HG02884 (cell line): ENCODE measurements around the gene HDLBP.

Experiments used
- ATAC-seq: cut with Tn5 transposase; IDR thresholded peaks from one replicate; pipeline ENCODE4 v1.9.1; 2021; ENCODE audit warnings: mild to moderate bottlenecking, moderate library complexity; ENCODE audit not compliant: unreplicated experiment

The HDLBP gene

DNA sequence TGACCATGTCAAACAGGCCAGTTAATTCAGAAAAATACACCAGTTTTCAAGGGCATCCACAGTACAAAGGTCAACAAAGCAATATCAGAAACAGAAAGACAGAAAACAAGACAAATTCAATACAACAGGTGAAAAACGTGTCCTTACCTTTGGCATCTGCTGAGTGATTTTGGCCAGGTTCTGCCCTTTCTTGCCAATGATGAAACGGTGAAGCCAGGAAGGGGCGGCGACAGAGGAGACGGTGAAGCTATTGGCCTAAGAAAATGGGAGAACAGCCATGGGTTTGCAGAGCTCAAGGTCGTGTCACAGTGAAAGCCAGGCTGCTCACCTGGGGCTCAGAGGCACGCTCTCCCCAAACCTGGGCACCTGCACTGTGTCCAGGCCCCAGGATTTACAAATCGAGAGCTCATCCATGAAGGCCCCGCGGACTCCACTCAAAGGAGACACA lies 60.5 kb downstream of the HDLBP start:
- ATAC-seq, result no peak

- no peak for ATAC-seq
These were observed 62.5 kb downstream of the HDLBP start for GRCh38 chr2:241252778-241253475.

DNA sequence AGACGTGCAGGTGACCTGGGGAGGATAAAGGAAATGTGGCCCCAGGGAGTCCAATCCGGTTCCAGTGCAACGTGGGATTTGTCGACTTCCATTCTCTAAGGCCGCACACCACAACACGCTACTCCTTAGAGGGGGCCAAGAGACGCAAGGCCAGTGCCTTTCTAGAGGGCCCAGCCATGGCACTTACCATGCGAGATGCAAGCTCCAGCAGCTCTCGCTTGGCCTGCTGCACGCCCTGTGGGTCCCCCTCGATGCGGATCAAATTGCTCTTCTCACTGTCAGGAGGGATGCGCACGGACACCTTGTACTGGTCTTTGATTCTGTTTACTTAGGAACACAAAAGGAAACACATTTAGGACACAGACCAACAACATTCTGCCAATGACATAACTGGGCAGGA lies 65.8 kb downstream of the HDLBP start:
- no peak for ATAC-seq

GRCh38 chr2:241248897-241249296 lies 66.6 kb downstream of the HDLBP start:
- no peak for ATAC-seq

DNA sequence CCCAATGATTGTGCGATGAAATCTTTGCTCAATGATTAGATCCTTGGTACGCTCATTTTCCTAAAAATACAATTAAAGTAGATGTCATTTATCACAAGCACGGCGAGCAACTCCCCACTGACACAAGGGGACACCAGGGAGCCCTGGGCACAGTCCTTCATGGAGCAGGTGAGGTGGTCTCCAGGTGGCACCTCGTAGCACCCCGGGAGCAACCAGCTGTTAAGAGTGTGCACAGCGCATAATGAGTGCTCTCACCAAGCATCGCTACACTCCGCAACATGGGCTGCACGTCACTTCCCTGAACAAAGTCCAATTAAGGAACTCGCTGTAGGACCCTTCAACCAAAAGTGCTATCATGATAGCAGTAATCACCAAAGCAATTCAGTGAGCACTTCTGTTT lies 67.2 kb downstream of the HDLBP start:
- no peak for ATAC-seq

DNA sequence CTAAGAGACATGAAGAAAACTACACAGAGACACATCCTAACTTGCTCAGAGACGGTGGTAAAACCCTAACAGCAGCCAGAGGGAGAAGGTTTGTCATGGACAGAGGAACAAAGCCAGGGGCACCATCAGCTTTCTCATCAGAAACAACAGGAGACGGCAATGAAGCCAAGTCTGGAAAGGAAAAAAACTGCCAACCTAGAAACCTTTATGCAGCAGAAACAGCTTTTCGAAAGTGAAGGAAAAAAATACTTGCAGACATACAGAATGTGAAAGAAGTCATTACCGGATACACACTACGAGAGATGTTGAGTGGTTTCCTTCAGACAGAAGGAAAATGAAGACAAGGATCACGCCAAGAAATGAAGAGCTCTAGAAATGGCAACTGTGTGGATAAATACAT lies 71.1 kb downstream of the HDLBP start:
- ATAC-seq, result no peak

DNA sequence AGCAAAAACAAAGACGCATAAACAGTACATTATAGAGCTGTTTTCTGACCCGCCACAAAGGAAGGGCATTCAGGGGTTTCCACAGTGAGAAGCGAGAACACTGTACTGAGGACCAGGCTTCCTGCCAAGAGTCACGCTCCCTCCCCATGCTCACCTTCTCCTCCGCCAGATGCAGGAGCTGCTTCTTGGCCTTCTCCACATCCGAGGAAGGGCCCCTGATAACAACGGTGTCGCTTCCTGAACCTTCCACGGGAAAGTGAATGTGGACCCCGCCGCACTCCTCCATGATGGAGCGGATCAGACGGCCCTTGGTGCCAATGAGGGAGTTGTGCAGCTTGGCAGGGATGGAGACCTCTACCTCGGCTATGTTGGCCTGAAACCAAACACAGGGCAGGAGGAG lies 73.2 kb downstream of the HDLBP start:
- no peak for ATAC-seq

DNA sequence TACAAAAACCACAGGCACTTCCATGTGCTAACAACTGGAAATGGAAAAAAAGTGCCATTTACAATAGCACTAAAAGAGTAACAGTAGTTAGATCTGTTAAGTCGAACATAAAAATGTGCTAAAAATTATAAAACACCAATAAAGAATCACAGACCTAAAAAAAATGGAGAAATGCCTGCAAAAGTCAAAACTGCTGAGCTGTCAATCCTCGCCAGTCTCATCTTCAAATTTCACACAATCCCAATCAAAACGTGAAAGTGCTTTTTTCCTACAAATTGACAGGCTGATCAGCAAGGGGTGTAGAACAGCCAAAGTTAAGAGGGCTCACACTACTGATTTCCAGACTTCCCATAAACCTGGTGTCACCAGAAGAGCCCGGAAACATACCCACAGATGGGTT lies 73.8 kb downstream of the HDLBP start:
- ATAC-seq, result no peak

DNA sequence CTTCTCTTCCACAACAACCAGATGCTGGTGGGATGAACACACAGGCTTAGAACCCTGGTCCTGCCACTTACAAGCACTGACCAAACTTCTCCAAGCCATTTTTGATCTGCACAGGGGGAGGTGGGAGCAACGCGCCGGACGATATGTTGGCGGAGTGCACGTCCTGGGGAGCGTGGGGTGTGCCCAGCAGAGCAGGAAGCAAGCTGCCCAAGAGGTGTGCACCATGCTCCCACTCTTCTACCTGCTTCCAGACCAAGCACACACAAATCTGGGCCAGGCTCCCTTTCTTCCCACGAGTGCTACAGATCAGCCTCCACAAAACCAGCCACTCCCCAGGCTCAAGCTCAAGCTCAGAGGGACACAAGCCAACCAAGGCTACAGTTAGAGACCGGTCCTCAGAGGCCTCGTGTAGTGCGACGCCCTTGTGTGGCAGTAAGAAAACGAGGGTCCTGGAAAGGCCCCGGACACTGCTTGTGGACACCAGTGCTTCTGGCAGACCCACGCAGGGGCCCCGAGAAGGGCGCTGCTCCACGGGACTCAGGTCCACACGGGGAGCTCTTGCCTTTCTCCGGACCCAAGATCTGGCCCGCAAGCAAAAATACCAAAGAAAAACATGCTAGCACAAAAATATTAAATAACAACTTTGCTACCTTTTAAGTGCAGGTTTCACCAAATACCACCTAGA lies 75.0 kb downstream of the HDLBP start:
- no peak for ATAC-seq

GRCh38 chr2:241239552-241240202 lies 75.8 kb downstream of the HDLBP start:
- no peak for ATAC-seq

GRCh38 chr2:241238693-241239198 lies 76.7 kb downstream of the HDLBP start:
- no peak for ATAC-seq

DNA sequence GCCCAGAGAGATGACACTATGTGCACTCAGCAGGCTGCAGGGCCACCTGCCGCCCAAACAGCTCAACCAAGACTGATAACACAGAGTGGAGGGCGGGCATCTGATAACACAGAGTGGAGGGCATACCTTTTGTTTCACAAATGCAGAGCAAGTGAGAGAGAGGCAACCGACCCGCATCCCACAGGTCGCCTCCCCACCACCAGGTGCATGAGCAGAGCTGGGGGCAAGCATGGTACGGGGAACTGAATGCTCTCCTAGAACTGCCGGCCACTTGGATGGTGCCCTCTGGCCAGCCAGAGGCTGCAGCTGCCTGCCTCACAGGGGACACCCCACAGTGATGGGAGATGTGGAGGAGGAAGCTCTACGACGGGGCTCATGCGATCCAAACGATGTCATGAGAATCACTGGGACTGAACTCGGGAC lies 77.5 kb downstream of the HDLBP start:
- ATAC-seq, result no peak

DNA sequence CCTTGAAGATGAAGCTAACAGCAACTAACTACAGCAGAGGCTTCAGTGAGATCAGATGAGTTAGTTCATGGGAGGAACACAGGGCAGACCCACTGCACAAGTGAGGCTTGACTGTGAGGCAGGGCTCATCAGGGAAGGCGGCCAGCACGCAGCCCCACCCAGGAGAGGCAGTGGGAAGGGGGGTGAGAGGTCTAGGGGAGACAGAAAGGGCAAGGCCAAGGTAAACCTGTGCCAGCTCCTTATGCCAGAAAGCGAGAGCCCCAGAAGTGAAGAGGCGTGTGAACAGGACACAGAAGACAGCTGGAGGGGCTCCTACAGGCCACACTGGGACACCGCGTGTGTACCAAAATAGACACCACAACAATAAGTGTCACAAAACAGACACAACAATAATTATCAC lies 78.4 kb downstream of the HDLBP start:
- no peak for ATAC-seq

GRCh38 chr2:241235859-241236593 lies 79.4 kb downstream of the HDLBP start:
- no peak for ATAC-seq

DNA sequence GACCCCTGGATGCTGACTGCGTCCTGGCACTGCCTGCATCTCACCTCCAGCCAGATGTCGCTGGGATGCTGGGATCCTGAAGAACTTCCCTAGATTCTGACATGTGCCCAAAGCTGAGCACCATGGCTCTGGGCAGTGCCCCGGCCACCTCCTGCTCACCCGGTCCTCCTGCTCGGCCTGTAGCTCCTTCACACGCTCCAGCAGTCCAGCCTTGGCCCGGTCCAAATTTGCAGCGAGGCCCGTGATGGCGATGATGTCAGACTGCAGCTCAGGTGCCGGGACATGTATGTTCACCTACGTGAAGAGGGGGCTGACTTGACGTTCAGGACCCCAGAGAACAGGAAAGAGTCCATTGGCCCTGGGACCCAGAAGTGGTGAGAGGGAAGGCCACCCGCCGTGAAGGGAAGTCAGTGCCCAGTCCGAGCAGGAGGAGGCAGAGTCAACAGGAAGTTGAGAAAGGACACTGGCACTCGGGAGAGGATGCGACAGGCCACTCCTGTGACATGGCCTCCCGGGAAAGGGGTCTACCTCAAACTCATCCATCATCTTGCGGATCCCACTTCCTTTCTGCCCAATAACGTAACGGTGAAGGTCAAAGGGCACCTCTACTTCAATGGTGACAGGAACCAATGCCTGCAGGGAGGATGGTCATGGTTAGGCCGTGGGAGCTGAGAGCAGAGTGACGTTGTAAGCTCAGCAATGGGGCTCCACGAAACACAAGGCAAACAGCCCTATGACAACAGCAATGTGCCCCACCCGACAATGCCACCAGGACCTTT lies 80.3 kb downstream of the HDLBP start:
- no peak for ATAC-seq

GRCh38 chr2:241234066-241234790 lies 81.2 kb downstream of the HDLBP start:
- no peak for ATAC-seq

DNA sequence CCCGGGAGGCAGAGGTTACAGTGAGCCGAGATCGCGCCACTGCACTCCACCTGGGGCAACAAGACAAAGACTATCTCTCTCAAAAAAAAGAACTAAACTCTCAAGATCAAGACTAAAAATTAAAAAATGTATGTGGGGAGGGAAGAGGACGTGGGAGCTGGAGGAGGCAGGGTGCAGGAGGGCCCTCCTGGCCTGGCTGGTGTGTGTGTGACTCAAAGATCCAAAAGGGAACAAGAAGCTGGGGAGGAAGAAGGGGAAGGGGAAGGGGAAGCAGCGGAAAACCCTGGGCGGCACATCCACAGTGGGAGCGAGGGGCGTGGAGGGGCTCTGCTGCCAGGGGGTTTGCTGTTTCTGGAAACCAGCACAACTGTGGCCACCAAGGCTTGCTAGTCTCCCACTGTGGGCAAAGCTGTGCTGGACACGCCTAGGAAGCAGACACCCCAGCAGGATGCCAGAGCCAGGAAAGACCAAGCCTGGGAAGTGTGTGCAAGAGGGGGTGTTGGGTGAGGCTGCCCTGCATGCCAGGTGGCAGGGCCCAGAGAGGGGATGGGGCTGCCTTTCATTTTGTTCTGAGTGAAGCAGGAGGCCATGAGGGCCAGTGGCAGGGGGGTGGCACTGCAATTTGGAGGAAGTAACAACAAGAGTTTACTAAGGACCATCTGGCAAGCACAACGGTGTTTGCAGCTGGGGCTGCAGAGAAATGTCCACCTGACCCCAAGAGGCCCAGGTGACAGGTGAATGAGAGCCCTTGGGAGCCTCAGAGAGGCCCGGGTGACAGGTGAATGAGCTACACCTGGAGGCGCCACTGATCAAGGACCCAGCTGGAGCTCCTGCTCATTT lies 82.5 kb downstream of the HDLBP start:
- ATAC-seq, result no peak

GRCh38 chr2:241230435-241230834 lies 85.0 kb downstream of the HDLBP start:
- ATAC-seq, result no peak
